OCI-LY1 (cell line): ENCODE results near the gene ETV6.
A peak's percentile ranks its signal among the peaks of the same experiment; 100 is the strongest.

Experiments used
- H2AFZ ChIP-seq: fragments of 200-600 bp; sonication (generic), shearing (Covaris generic); 2 replicates; pipeline ENCODE4 v1.6.0; 2014; ENCODE audit warnings: antibody characterized with exemption, mild to moderate bottlenecking, low read length
- H3F3A ChIP-seq: fragments of 200-600 bp; sonication (generic), shearing (Covaris generic); 2 replicates; pipeline ENCODE4 v1.6.0; 2014; ENCODE audit warnings: mild to moderate bottlenecking, antibody characterized with exemption, low read length, moderate library complexity; ENCODE audit not compliant: insufficient read depth
- H3K27ac ChIP-seq: fragments of 200-600 bp; sonication (generic); 2 replicates; pipeline ENCODE4 v1.5.1; 2014; ENCODE audit warnings: low read length, mixed run types, mild to moderate bottlenecking, low read depth; ENCODE audit not compliant: poor library complexity, severe bottlenecking
- H3K27me3 ChIP-seq: fragments of 200-600 bp; sonication (generic); 2 replicates; pipeline ENCODE4 v1.6.0; 2014; ENCODE audit warnings: antibody characterized with exemption, mild to moderate bottlenecking, low read length, moderate library complexity; ENCODE audit not compliant: insufficient read depth
- H3K36me3 ChIP-seq: fragments of 200-600 bp; sonication (generic); 2 replicates; pipeline ENCODE4 v1.6.1; 2014; ENCODE audit warnings: mild to moderate bottlenecking, antibody characterized with exemption, low read length, moderate library complexity, mixed read lengths; ENCODE audit not compliant: insufficient read depth
- H3K4me1 ChIP-seq: fragments of 200-600 bp; sonication (generic); 2 replicates; pipeline ENCODE4 v1.5.1; 2014; ENCODE audit warnings: mild to moderate bottlenecking, low read length, moderate library complexity; ENCODE audit not compliant: insufficient read depth, severe bottlenecking
- H3K4me2 ChIP-seq: fragments of 200-600 bp; sonication (generic), shearing (Covaris generic); 2 replicates; pipeline ENCODE4 v1.6.1; 2014; ENCODE audit warnings: low read length
- H3K4me3 ChIP-seq: fragments of 200-600 bp; sonication (generic); 2 replicates; pipeline ENCODE4 v1.5.1; 2014; ENCODE audit warnings: low read length, low read depth, mild to moderate bottlenecking, mixed read lengths; ENCODE audit not compliant: poor library complexity, severe bottlenecking
- H3K79me2 ChIP-seq: fragments of 200-600 bp; shearing (Covaris generic); 2 replicates; pipeline ENCODE4 v1.6.1; 2016; ENCODE audit warnings: mixed run types, low read length, mixed read lengths; ENCODE audit not compliant: insufficient read depth
- H3K9ac ChIP-seq: fragments of 200-600 bp; sonication (generic), shearing (Covaris generic); 2 replicates; pipeline ENCODE4 v1.6.1; 2014; ENCODE audit warnings: mild to moderate bottlenecking, low read length, mixed read lengths
- H3K9me2 ChIP-seq: fragments of 200-600 bp; sonication (generic), shearing (Covaris generic); 2 replicates; pipeline ENCODE4 v1.6.1; 2014; ENCODE audit warnings: low read depth, mild to moderate bottlenecking, low read length, mixed read lengths
- H3K9me3 ChIP-seq: fragments of 200-600 bp; shearing (Covaris generic); 2 replicates; pipeline ENCODE4 v1.6.1; 2014; ENCODE audit warnings: low read length, mixed read lengths
- H4K20me1 ChIP-seq: fragments of 200-600 bp; sonication (generic), shearing (Covaris generic); 2 replicates; pipeline ENCODE4 v1.6.0; 2016; ENCODE audit warnings: mild to moderate bottlenecking, low read length; ENCODE audit not compliant: insufficient read depth
- EZH2 ChIP-seq: fragments of 200-600 bp; sonication (generic), shearing (Covaris generic); IDR thresholded peaks from 2 replicates; pipeline ENCODE4 v1.8.0; 2017; ENCODE audit warnings: borderline replicate concordance, mixed run types, mild to moderate bottlenecking, antibody characterized with exemption, low read length, moderate library complexity, mixed read lengths
- TF ChIP-seq, protein P1 (sequence below): fragments of 200-600 bp; sonication (generic), shearing (Covaris generic); IDR thresholded peaks from 2 replicates; pipeline ENCODE4 v1.5.1; 2017; ENCODE audit warnings: mild to moderate bottlenecking, antibody characterized with exemption, low read length, moderate library complexity, mixed read lengths

Gene ETV6

DNA sequence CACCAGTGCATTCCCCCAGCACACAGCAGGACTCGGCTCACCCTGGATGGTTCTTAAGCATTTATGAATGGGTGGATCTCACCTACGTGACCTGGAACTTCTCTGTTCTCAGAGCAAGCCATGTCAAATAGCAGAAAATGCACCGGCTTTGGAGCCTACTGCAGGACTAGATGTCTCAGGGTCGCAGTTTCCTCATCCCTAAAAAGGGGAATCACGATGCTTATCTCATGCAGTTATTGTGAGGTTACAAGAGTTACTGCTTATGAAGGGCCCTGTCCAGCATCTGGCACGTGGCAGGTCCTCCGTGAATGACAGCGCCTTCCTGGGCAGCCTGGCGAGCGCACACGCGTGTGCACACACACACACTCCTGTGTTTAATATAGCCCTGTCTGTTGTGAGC is 128.5 kb downstream of the ETV6 start:
- Histone ChIP-seq H3K9me3 (no peaks in the 10 kb centered on the region), H3K36me3 (no peaks in the 10 kb centered on the region), H4K20me1 (no peaks in the 10 kb centered on the region), H3K9me2 (no peaks in the 10 kb centered on the region), H3K27me3 (no peaks in the 10 kb centered on the region), H3K4me3 (no peak overlapping the region), H3K27ac (peak overlapping the region; percentile 89), H3K4me1 (peaks cover 98% of the 10 kb centered on the region), H3K4me2 (no peak overlapping the region), H2AFZ (no peak overlapping the region), H3F3A (no peaks in the 10 kb centered on the region), H3K79me2 (no peaks in the 10 kb centered on the region), H3K9ac (peak overlapping the region; percentile 23; the same call in 1 of the 2 replicates)
- no peak for TF ChIP-seq EZH2
- TF ChIP-seq, protein P1, sequence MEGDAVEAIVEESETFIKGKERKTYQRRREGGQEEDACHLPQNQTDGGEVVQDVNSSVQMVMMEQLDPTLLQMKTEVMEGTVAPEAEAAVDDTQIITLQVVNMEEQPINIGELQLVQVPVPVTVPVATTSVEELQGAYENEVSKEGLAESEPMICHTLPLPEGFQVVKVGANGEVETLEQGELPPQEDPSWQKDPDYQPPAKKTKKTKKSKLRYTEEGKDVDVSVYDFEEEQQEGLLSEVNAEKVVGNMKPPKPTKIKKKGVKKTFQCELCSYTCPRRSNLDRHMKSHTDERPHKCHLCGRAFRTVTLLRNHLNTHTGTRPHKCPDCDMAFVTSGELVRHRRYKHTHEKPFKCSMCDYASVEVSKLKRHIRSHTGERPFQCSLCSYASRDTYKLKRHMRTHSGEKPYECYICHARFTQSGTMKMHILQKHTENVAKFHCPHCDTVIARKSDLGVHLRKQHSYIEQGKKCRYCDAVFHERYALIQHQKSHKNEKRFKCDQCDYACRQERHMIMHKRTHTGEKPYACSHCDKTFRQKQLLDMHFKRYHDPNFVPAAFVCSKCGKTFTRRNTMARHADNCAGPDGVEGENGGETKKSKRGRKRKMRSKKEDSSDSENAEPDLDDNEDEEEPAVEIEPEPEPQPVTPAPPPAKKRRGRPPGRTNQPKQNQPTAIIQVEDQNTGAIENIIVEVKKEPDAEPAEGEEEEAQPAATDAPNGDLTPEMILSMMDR: no peak

DNA sequence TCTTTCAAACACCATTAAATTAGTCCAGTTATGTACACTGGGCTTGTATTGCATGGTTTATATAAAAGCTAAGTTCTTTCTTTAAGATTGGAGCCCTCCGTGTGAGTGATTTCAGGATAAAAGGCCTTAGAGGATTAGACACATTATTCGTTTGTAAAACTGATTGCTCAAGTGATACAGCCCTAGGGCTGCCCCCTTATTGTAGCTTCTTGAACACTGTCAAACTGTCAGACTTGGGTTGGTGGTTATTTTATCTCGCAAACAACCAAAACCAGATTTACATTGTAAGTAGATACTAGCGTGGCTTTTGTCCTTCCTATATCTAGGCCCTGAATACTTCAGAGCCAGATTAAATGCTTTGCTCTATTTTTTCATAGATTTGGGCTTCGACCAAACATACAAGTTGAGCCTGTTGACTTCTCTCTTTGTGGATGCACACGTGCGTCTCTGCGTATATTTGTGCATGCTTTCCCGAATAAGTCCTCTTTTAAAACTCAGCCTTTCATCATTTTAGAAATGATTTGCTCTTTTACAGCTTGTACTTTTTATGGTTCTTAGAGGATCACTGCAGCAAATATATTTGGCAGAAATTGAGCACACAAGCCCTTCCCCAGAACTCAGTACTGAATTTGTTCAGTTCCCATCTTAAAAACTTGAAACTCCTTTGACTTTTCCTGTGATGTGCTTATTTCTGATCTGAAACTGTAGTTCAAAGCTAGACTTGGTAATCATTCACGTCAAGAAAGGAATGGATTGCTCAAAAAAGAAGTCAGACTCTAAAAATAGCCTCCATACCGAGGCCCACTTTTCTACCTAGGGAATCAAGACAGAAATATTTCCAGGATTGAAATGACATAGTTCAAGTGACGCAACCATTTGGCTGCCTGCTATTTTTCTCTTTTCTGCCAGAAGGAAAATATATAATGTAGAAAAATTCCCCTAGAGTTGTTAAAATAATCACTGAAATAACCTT is 129.5 kb downstream of the ETV6 start:
- no peaks in the 10 kb centered on the region for H3K9me3 ChIP-seq
- H3K9me2 ChIP-seq: no peaks in the 10 kb centered on the region
- TF ChIP-seq, protein P1: no peak
- no peak for TF ChIP-seq EZH2
- peak overlapping the region; percentile 89 for H3K27ac ChIP-seq
- peaks cover 96% of the 10 kb centered on the region for H3K4me1 ChIP-seq
- no peaks in the 10 kb centered on the region for H3K36me3 ChIP-seq
- no peaks in the 10 kb centered on the region for H4K20me1 ChIP-seq
- peak overlapping the region; percentile 23; the same call in 1 of the 2 replicates for H3K9ac ChIP-seq
- H3K4me2 ChIP-seq: no peak overlapping the region
- no peaks in the 10 kb centered on the region for H3K79me2 ChIP-seq
- H3K27me3 ChIP-seq: no peaks in the 10 kb centered on the region
- H2AFZ ChIP-seq: no peak overlapping the region
- no peak overlapping the region for H3K4me3 ChIP-seq
- no peaks in the 10 kb centered on the region for H3F3A ChIP-seq

DNA sequence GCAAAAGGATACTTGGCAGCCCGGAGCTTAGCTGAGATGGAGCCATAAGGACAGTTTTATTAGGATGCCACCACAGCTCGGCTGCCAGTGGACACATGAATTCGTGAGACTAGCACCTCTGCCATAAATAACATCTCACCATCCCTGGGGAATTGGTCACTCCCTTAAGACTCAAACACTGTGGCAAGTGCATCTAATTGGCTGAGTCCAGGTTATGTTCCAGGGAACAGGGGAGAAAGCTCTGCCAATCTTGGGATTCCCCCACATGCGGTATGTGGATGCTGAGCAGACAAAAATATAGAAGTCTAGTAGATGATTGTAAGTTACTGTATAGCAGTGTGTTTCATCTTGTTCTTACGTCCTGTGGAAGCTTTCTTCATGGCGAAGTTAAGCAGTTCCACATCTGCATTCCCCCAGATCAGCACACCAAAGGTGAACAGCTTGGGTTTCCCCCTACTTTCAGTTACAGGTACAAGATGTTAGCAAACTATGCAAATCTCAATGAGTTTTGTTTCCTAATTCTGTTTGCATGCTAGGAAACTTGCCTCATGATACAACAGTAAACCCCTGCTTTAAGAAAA is 131.1 kb downstream of the ETV6 start:
- no peaks in the 10 kb centered on the region for H3K9me2 ChIP-seq
- no peaks in the 10 kb centered on the region for H3K9me3 ChIP-seq
- H3K4me3 ChIP-seq: no peak overlapping the region
- H3F3A ChIP-seq: no peaks in the 10 kb centered on the region
- peaks cover 80% of the 10 kb centered on the region for H3K4me1 ChIP-seq
- no peaks in the 10 kb centered on the region for H3K79me2 ChIP-seq
- no peaks in the 10 kb centered on the region for H3K36me3 ChIP-seq
- peak overlapping the region; percentile 37 for H3K4me2 ChIP-seq
- H3K27ac ChIP-seq: peak overlapping the region; percentile 89
- no peak overlapping the region for H2AFZ ChIP-seq
- H4K20me1 ChIP-seq: no peaks in the 10 kb centered on the region
- no peaks in the 10 kb centered on the region for H3K27me3 ChIP-seq
- H3K9ac ChIP-seq: peak overlapping the region; percentile 42; the same call in 1 of the 2 replicates
- TF ChIP-seq EZH2: no peak
- TF ChIP-seq, protein P1: no peak
